Loucy (cell line): Measurements from ENCODE around the gene NTN1.

Experiments
- H2AFZ ChIP-seq: fragments of 200-600 bp; sonication (generic); 2 replicates; pipeline ENCODE4 v1.6.0; 2016; ENCODE audit warnings: antibody characterized with exemption, mild to moderate bottlenecking, low read length, moderate library complexity
- H3F3A ChIP-seq: fragments of 200-600 bp; 2 replicates; pipeline ENCODE4 v1.6.0; 2016; ENCODE audit warnings: antibody characterized with exemption, low read depth, mild to moderate bottlenecking
- H3K27me3 ChIP-seq: fragments of 200-600 bp; sonication (generic); 2 replicates; pipeline ENCODE4 v1.6.1; 2014; ENCODE audit warnings: low read length, mild to moderate bottlenecking; ENCODE audit not compliant: insufficient read depth, poor library complexity, severe bottlenecking
- H3K36me3 ChIP-seq: fragments of 200-600 bp; sonication (generic); 2 replicates; pipeline ENCODE4 v1.6.1; 2016; ENCODE audit warnings: low read length; ENCODE audit not compliant: insufficient read depth
- H3K4me1 ChIP-seq: fragments of 200-600 bp; sonication (generic); 2 replicates; pipeline ENCODE4 v1.5.1; 2014; ENCODE audit warnings: low read length, mild to moderate bottlenecking; ENCODE audit not compliant: insufficient read depth, poor library complexity, severe bottlenecking
- H3K4me2 ChIP-seq: fragments of 200-600 bp; sonication (generic); 2 replicates; pipeline ENCODE4 v1.6.0; 2014; ENCODE audit warnings: antibody characterized with exemption, low read length, low read depth, mild to moderate bottlenecking; ENCODE audit not compliant: poor library complexity, severe bottlenecking
- H3K4me3 ChIP-seq: fragments of 200-600 bp; sonication (generic); 2 replicates; pipeline ENCODE4 v1.5.1; 2014; ENCODE audit warnings: low read length, mild to moderate bottlenecking, mixed read lengths; ENCODE audit not compliant: poor library complexity, severe bottlenecking
- H3K79me2 ChIP-seq: fragments of 200-600 bp; sonication (generic); 2 replicates; pipeline ENCODE4 v1.6.1; 2014; ENCODE audit warnings: low read length; ENCODE audit not compliant: insufficient read depth
- H3K9ac ChIP-seq: fragments of 200-600 bp; sonication (generic); 2 replicates; pipeline ENCODE4 v1.6.0; 2014; ENCODE audit warnings: mild to moderate bottlenecking, low read depth, low read length, moderate library complexity; ENCODE audit not compliant: poor library complexity, severe bottlenecking
- H3K9me2 ChIP-seq: fragments of 200-600 bp; sonication (generic); replicated peaks from 2 replicates; pipeline ENCODE4 v1.6.1; 2016; ENCODE audit warnings: low read depth, low read length, mixed read lengths
- H3K9me3 ChIP-seq: fragments of 200-600 bp; sonication (generic); 2 replicates; pipeline ENCODE4 v1.6.1; 2014; ENCODE audit warnings: mild to moderate bottlenecking, antibody characterized with exemption, low read length, low read depth; ENCODE audit not compliant: insufficient read depth
- H4K20me1 ChIP-seq: fragments of 200-600 bp; sonication (generic); 2 replicates; pipeline ENCODE4 v1.6.0; 2014; ENCODE audit warnings: antibody characterized with exemption, low read length, mild to moderate bottlenecking; ENCODE audit not compliant: insufficient read depth, poor library complexity, severe bottlenecking
- EZH2phosphoT487 ChIP-seq: fragments of 200-600 bp; IDR thresholded peaks from 2 replicates; pipeline ENCODE4 v1.6.1; 2018; ENCODE audit warnings: antibody characterized with exemption, mild to moderate bottlenecking, moderate library complexity, borderline replicate concordance
- TF ChIP-seq, protein P1 (sequence below): fragments of 200-600 bp; sonication (generic); conservative IDR thresholded peaks from 2 replicates; pipeline ENCODE4 v1.5.1; 2014; ENCODE audit warnings: mild to moderate bottlenecking, antibody characterized with exemption, low read length

The NTN1 gene

DNA sequence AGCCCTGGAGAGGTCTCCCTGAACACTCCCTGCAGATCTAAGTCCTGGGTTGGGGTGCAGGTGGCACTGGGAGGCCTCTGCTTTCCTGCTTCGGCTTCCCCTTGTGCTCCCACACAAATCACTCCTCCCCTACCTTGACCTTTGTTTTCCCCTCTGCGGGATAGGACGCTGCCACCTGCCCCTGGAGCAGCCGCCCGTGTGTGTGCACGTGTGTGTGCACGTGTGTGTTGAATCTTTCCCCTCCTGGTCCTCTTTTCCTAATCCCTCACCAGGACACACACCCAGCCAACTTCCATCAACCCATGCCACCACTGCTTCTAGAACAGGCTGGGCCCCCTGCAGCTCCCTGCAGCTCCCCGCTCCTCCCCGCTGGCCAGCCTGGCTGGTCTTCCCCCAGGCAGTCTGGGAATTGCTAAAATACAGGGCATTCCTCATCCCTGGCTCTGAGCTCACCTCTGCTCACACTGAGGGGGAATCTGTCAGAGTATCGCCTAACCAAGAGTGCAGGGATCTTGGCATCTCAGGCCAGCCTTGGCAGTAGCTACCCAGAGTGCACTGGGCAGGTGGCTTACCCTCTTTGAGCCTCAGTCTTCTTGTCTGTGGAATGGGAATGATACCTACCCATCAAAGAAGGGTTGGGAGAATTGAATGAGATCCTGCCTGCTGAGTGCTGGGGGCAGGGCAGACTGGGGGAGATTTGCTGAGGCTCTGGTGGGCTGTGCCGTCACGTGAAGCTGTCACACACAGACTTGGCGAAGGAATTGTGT is 198.5 kb downstream of the NTN1 start:
- H4K20me1 ChIP-seq, result no peaks in the 10 kb centered on the region
- no peak overlapping the region for H2AFZ ChIP-seq
- H3K4me3 ChIP-seq, result no peak overlapping the region
- H3K27me3 ChIP-seq, result no peaks in the 10 kb centered on the region
- peaks cover 13% of the 10 kb centered on the region; the same call in 1 of the 2 replicates for H3K9me3 ChIP-seq
- TF ChIP-seq EZH2phosphoT487, result no peak
- no peak overlapping the region for H3K9ac ChIP-seq
- H3K4me1 ChIP-seq, result no peaks in the 10 kb centered on the region
- H3K79me2 ChIP-seq, result no peaks in the 10 kb centered on the region
- H3F3A ChIP-seq, result no peaks in the 10 kb centered on the region
- no peaks in the 10 kb centered on the region for H3K36me3 ChIP-seq
- H3K9me2 ChIP-seq, result no peaks in the 10 kb centered on the region
- no peak overlapping the region for H3K4me2 ChIP-seq

- Histone ChIP-seq H3K4me3 (no peak overlapping the region), H2AFZ (no peak overlapping the region), H3F3A (no peaks in the 10 kb centered on the region), H3K9me3 (peaks cover 10% of the 10 kb centered on the region; the same call in 1 of the 2 replicates), H3K79me2 (no peaks in the 10 kb centered on the region), H3K9me2 (no peaks in the 10 kb centered on the region), H4K20me1 (no peaks in the 10 kb centered on the region), H3K4me2 (no peak overlapping the region), H3K36me3 (no peaks in the 10 kb centered on the region), H3K27me3 (no peaks in the 10 kb centered on the region), H3K4me1 (no peaks in the 10 kb centered on the region), H3K9ac (no peak overlapping the region)
- TF ChIP-seq EZH2phosphoT487, result no peak
- TF ChIP-seq, protein P1, sequence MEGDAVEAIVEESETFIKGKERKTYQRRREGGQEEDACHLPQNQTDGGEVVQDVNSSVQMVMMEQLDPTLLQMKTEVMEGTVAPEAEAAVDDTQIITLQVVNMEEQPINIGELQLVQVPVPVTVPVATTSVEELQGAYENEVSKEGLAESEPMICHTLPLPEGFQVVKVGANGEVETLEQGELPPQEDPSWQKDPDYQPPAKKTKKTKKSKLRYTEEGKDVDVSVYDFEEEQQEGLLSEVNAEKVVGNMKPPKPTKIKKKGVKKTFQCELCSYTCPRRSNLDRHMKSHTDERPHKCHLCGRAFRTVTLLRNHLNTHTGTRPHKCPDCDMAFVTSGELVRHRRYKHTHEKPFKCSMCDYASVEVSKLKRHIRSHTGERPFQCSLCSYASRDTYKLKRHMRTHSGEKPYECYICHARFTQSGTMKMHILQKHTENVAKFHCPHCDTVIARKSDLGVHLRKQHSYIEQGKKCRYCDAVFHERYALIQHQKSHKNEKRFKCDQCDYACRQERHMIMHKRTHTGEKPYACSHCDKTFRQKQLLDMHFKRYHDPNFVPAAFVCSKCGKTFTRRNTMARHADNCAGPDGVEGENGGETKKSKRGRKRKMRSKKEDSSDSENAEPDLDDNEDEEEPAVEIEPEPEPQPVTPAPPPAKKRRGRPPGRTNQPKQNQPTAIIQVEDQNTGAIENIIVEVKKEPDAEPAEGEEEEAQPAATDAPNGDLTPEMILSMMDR, result no peak
Observed at GRCh38 chr17:9220398-9221146, 199.3 kb downstream of the NTN1 start.

DNA sequence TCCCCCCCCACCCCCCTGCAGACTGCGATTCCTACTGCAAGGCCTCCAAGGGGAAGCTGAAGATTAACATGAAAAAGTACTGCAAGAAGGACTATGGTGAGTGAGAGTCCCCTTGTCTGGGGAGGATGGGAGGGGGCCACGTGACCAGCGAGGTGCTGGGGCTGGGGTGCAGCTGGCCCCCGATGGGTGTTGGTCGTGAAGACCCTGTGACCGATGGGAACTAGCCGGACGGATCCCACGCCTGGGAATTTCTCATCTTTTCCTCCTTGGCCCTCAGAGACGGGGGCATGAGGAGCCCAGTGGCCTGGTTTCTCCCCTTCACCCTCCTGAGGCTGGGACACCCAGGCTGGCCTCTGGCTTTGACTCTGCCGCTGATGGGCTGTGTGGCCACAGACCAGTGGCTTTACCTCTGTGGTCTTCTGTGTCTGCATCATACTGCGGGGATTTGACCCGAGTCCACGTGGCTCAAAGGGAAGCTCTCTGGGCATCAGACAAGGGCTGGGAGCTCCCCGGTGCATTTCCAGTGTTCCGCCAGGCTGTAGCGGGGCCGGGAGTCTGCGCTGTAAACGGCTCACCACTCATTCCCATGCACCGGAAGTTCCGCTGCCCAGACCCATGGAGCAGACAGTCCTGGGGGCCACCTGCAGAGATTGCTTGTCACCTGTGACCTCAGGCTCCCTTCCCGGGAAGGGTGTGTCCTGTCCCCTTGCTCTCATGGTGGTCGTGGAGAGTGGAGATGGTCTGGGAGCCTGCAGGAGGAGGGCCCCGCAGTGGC is 200.0 kb downstream of the NTN1 start:
- H3K36me3 ChIP-seq, result no peaks in the 10 kb centered on the region
- no peaks in the 10 kb centered on the region for H3K79me2 ChIP-seq
- H3K4me3 ChIP-seq, result no peak overlapping the region
- H3K27me3 ChIP-seq, result no peaks in the 10 kb centered on the region
- TF ChIP-seq, protein P1, result no peak
- TF ChIP-seq EZH2phosphoT487, result no peak
- H4K20me1 ChIP-seq, result no peaks in the 10 kb centered on the region
- H3K9me2 ChIP-seq, result no peaks in the 10 kb centered on the region
- no peak overlapping the region for H3K4me2 ChIP-seq
- H3F3A ChIP-seq, result no peaks in the 10 kb centered on the region
- no peaks in the 10 kb centered on the region for H3K4me1 ChIP-seq
- no peak overlapping the region for H2AFZ ChIP-seq
- H3K9me3 ChIP-seq, result 0 out of 2 replicates have a peak, but pooled peaks cover 2% of the 10 kb centered on the region
- H3K9ac ChIP-seq, result no peak overlapping the region
